Mesenchymal stem cell (in vitro differentiated cells and primary cell): ENCODE measurements around the gene PYDC2.
A peak's percentile ranks its signal among the peaks of the same experiment; 100 is the strongest.

Source experiments
- DNase-seq: peaks from one replicate; pipeline ENCODE4 v3.0.0-alpha.2; 2013
- H2AFZ ChIP-seq: one replicate; pipeline ENCODE4 v1.6.1; 2013; ENCODE audit warnings: low read depth, mild to moderate bottlenecking, control low read depth, inconsistent platforms, low read length, moderate library complexity
- H2AK5ac ChIP-seq: 2 replicates; pipeline ENCODE4 v1.6.1; 2013; ENCODE audit warnings: low read length, moderate library complexity, mild to moderate bottlenecking, inconsistent platforms; ENCODE audit not compliant: severe bottlenecking
- H2BK120ac ChIP-seq: one replicate; pipeline ENCODE4 v1.6.1; 2013; ENCODE audit warnings: low read depth, mild to moderate bottlenecking, inconsistent platforms, low read length, moderate library complexity
- H2BK12ac ChIP-seq, 2 experiments: one replicate each; pipeline ENCODE4 v1.6.1; 2013; ENCODE audit warnings: inconsistent platforms in 2 of 2, low read length in 2 of 2, mild to moderate bottlenecking in 2 of 2, moderate library complexity in 2 of 2, control low read depth in 1 of 2
- H2BK15ac ChIP-seq: one replicate; pipeline ENCODE4 v1.6.1; 2013; ENCODE audit warnings: mild to moderate bottlenecking, low read depth, inconsistent platforms; ENCODE audit not compliant: poor library complexity, severe bottlenecking
- H2BK5ac ChIP-seq: 2 replicates; pipeline ENCODE4 v1.6.1; 2013; ENCODE audit warnings: low read depth, mild to moderate bottlenecking, low read length, control low read depth, inconsistent platforms; ENCODE audit not compliant: poor library complexity, severe bottlenecking
- H3K14ac ChIP-seq, 2 experiments: one replicate each; pipeline ENCODE4 v1.6.1; 2013; ENCODE audit warnings: inconsistent platforms in 2 of 2, low read length in 2 of 2, control low read depth in 1 of 2, mild to moderate bottlenecking in 1 of 2, moderate library complexity in 1 of 2
- H3K18ac ChIP-seq, 2 experiments: one replicate each; pipeline ENCODE4 v1.6.1; 2013; ENCODE audit warnings: inconsistent platforms in 2 of 2, low read length in 2 of 2, control low read depth in 1 of 2, low read depth in 1 of 2, mild to moderate bottlenecking in 1 of 2
- H3K23ac ChIP-seq, 2 experiments: one replicate each; pipeline ENCODE4 v1.6.1; 2013; ENCODE audit warnings: inconsistent platforms in 2 of 2, low read length in 2 of 2, mild to moderate bottlenecking in 2 of 2, moderate library complexity in 2 of 2, control low read depth in 1 of 2
- H3K27ac ChIP-seq: 2 replicates; pipeline ENCODE4 v1.5.1; 2013; ENCODE audit warnings: mild to moderate bottlenecking, moderate library complexity, low read length, control low read depth, inconsistent platforms; ENCODE audit not compliant: poor library complexity, severe bottlenecking
- H3K27me3 ChIP-seq, 2 experiments: 2 replicates each; pipeline versions ENCODE4 v1.6.1 to v1.7.0; 2013; ENCODE audit warnings: low read length in 2 of 2, mild to moderate bottlenecking in 2 of 2, moderate library complexity in 2 of 2, control low read depth in 1 of 2, inconsistent platforms in 1 of 2; ENCODE audit not compliant: control insufficient read depth in 1 of 2, insufficient read depth in 1 of 2
- H3K36me3 ChIP-seq, 2 experiments: 2 replicates each; pipeline versions ENCODE4 v1.6.1 to v1.7.0; 2013; ENCODE audit warnings: low read length in 2 of 2, control low read depth in 1 of 2, inconsistent platforms in 1 of 2, low read depth in 1 of 2, mild to moderate bottlenecking in 1 of 2; ENCODE audit not compliant: insufficient read depth in 2 of 2, control insufficient read depth in 1 of 2
- H3K4ac ChIP-seq, 2 experiments: one replicate each; pipeline ENCODE4 v1.6.1; 2013; ENCODE audit warnings: inconsistent platforms in 2 of 2, low read length in 2 of 2, mild to moderate bottlenecking in 2 of 2, moderate library complexity in 2 of 2, control low read depth in 1 of 2, low read depth in 1 of 2
- H3K4me1 ChIP-seq: 2 replicates; pipeline ENCODE4 v1.6.1; 2013; ENCODE audit warnings: low read depth, low read length, control low read depth; ENCODE audit not compliant: control insufficient read depth, insufficient read depth
- H3K4me2 ChIP-seq: 2 replicates; pipeline ENCODE4 v1.6.1; 2013; ENCODE audit warnings: low read length, mild to moderate bottlenecking, inconsistent platforms; ENCODE audit not compliant: poor library complexity, severe bottlenecking
- H3K4me3 ChIP-seq, 2 experiments: 2 replicates each; pipeline versions ENCODE4 v1.5.1 to v1.7.0; 2013; ENCODE audit warnings: low read length in 2 of 2, mild to moderate bottlenecking in 2 of 2, control low read depth in 1 of 2, low read depth in 1 of 2; ENCODE audit not compliant: insufficient read depth in 1 of 2
- H3K79me1 ChIP-seq: replicated peaks from 2 replicates; pipeline ENCODE4 v1.6.1; 2013; ENCODE audit warnings: mild to moderate bottlenecking, control low read depth, low read length, inconsistent platforms; ENCODE audit not compliant: poor library complexity, severe bottlenecking
- H3K9ac ChIP-seq: 2 replicates; pipeline ENCODE4 v1.7.0; 2013; ENCODE audit warnings: mild to moderate bottlenecking, low read length, moderate library complexity
- H3K9me3 ChIP-seq: 2 replicates; pipeline ENCODE4 v1.7.0; 2013; ENCODE audit warnings: mild to moderate bottlenecking, low read length; ENCODE audit not compliant: control insufficient read depth
- H4K8ac ChIP-seq: one replicate; pipeline ENCODE4 v1.6.1; 2013; ENCODE audit warnings: inconsistent platforms, mild to moderate bottlenecking, low read length, moderate library complexity
- H4K91ac ChIP-seq: one replicate; pipeline ENCODE4 v1.6.1; 2013; ENCODE audit warnings: mild to moderate bottlenecking, low read length, inconsistent platforms
- WGBS: methylation state at CpG from one replicate; pipeline ENCODE4 v1.1.7; 2013; ENCODE audit warnings: mixed read lengths; 5-methylcytosine and 5-hydroxymethylcytosine counted together

Gene PYDC2

DNA sequence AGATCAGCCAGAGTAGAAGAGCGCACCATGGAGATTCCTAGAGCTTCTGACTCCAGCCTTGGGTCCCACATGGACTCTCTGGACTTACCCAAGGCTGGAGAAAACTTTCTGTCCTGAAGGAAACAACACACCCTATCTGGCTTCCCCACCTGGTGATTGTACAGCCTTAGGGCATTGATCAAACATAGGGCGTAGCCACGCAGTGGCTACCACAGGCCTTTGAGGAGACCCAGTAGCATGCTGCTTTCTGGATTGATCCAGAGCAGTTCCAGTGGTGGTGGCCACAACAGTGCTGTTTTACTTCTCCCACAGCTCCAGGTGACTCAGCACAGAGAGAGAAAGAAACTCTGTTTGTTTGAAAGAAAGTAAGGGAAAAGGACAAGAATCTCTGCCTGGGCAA, 23.5 kb downstream of the PYDC2 start:
- H2AFZ ChIP-seq = no peak overlapping the region
- no peaks in the 10 kb centered on the region for H3K27me3 ChIP-seq
- H4K91ac ChIP-seq = no peak overlapping the region
- no peak overlapping the region for H3K4ac ChIP-seq
- no peak overlapping the region for H3K9ac ChIP-seq
- no peak overlapping the region for H4K8ac ChIP-seq
- H3K4me1 ChIP-seq = no peaks in the 10 kb centered on the region
- H2BK5ac ChIP-seq = no peak overlapping the region
- H2BK12ac ChIP-seq = no peak overlapping the region
- no peak overlapping the region for H3K4me2 ChIP-seq
- H3K79me1 ChIP-seq = no peaks in the 10 kb centered on the region
- DNase-seq = no peak
- H3K14ac ChIP-seq = no peak overlapping the region
- H2AK5ac ChIP-seq = no peak overlapping the region
- H3K18ac ChIP-seq = no peak overlapping the region
- H2BK15ac ChIP-seq = no peak overlapping the region
- no peak overlapping the region for H2BK120ac ChIP-seq
- H3K9me3 ChIP-seq = peaks cover 4% of the 10 kb centered on the region
- H3K23ac ChIP-seq = no peak overlapping the region
- no peak overlapping the region for H3K27ac ChIP-seq
- WGBS = 94% methylated on average over 3 of the region's 3 CpGs
- H3K4me3 ChIP-seq = no peak overlapping the region
- H3K36me3 ChIP-seq = no peaks in the 10 kb centered on the region

DNA sequence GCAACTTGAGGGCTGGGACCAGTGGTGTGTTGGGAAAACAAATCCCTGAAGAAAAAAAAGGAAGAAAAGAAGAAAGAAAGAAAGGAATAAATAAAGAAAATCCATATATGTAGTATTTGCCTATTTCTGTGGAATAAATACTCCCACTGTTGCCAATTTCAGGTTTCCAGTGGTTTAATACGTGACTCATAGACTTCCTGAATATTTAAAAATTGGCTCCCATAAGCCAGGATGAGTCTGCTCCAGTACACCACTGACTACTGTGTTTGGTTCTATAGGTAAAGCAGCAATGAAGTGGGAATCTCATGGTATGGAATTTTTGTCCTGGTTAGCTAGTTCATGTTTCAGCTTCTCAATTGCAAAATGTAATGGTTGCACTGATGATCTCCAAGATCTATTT, 31.6 kb downstream of the PYDC2 start:
- no peak overlapping the region for H3K4ac ChIP-seq
- no peak overlapping the region for H2AFZ ChIP-seq
- H3K4me3 ChIP-seq = no peak overlapping the region
- no peak overlapping the region for H3K27ac ChIP-seq
- H3K14ac ChIP-seq = no peak overlapping the region
- H2BK12ac ChIP-seq = no peak overlapping the region
- H3K36me3 ChIP-seq = no peaks in the 10 kb centered on the region
- no peaks in the 10 kb centered on the region for H3K27me3 ChIP-seq
- no peaks in the 10 kb centered on the region for H3K9me3 ChIP-seq
- no peak for DNase-seq
- H2BK5ac ChIP-seq = no peak overlapping the region
- no peak overlapping the region for H3K9ac ChIP-seq
- no peaks in the 10 kb centered on the region for H3K79me1 ChIP-seq
- no peak overlapping the region for H3K18ac ChIP-seq
- whole genome bisulfite sequencing = 57% methylated on average over 1 of the region's 1 CpG
- H2BK120ac ChIP-seq = no peak overlapping the region
- H4K91ac ChIP-seq = no peak overlapping the region
- H2BK15ac ChIP-seq = no peak overlapping the region
- H3K4me1 ChIP-seq = no peaks in the 10 kb centered on the region
- no peak overlapping the region for H3K23ac ChIP-seq
- H4K8ac ChIP-seq = no peak overlapping the region
- no peak overlapping the region for H3K4me2 ChIP-seq
- H2AK5ac ChIP-seq = no peak overlapping the region

DNA sequence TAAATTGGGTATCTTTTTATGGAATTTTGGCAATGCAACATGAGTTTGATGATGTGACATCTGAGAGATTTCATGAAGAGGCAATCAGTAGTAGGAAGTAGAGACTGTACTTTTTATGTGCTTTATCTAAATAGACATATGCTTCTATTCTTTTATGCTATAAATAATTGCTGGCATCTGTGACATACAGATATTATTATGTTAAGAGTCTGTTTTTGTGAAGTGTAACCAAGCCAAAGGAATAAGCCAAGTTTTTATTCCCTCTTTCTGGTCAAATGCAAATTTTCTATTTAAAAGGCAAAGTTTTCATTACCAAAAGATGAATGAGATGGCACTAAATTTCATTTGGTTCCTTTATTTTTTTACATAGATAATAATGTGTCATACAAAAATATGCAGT, 32.4 kb downstream of the PYDC2 start:
- H3K14ac ChIP-seq = no peak overlapping the region
- no peaks in the 10 kb centered on the region for H3K36me3 ChIP-seq
- H2BK120ac ChIP-seq = no peak overlapping the region
- H3K4me1 ChIP-seq = no peaks in the 10 kb centered on the region
- no peak overlapping the region for H2BK15ac ChIP-seq
- H3K18ac ChIP-seq = no peak overlapping the region
- no peak for DNase-seq
- H3K23ac ChIP-seq = no peak overlapping the region
- no peaks in the 10 kb centered on the region for H3K79me1 ChIP-seq
- no peak overlapping the region for H4K8ac ChIP-seq
- no peak overlapping the region for H4K91ac ChIP-seq
- H3K27me3 ChIP-seq = no peaks in the 10 kb centered on the region
- H3K4me3 ChIP-seq = no peak overlapping the region
- no peak overlapping the region for H2BK12ac ChIP-seq
- H3K27ac ChIP-seq = no peak overlapping the region
- no peak overlapping the region for H3K9ac ChIP-seq
- H3K4ac ChIP-seq = no peak overlapping the region
- no peak overlapping the region for H2BK5ac ChIP-seq
- no peaks in the 10 kb centered on the region for H3K9me3 ChIP-seq
- H2AK5ac ChIP-seq = no peak overlapping the region
- H3K4me2 ChIP-seq = no peak overlapping the region
- no peak overlapping the region for H2AFZ ChIP-seq

DNA sequence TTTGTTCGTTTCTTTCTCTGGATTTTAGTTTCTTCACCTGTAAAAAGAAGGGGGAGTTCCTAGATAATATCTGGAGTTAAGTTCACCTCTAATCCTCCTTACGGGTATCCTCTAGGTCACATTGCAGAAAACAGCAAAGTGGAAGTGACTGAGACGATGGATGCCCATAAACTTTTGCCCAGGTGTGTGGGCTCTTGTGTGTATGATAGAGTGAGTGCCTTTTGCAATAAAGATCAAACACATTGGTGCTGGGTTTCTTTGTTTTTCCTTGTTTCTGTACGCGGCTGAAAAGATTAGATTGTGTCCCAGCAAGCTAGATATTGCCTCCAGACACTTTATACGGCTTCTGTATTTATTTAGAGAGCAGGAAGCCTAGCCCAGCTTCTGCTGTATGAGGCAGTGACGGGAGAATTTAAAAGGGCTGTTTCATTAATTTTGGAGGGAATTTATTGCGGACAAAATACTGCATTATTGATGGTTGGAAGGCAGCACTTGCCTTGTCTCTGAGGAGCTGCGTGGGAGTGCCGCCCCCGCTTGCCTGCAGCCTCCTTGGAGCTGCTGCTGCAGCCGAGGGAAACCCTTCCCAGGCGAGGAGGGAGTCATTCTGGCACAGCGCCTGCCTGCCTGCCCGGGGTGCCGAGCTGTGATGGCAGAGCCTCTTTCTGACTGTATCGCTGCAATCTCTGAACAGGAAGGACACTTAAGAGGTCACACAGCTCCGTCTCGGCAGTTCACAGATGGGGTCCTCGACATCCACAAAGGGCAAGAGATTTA, 38.5 kb downstream of the PYDC2 start:
- DNase-seq = no peak
- H3K4me1 ChIP-seq = peaks cover 3% of the 10 kb centered on the region
- H3K14ac ChIP-seq = no peak overlapping the region
- no peak overlapping the region for H2AK5ac ChIP-seq
- H3K9ac ChIP-seq = peak overlapping the region; percentile 66
- H3K36me3 ChIP-seq = no peaks in the 10 kb centered on the region
- no peak overlapping the region for H3K27ac ChIP-seq
- H3K23ac ChIP-seq = no peak overlapping the region
- no peak overlapping the region for H3K4ac ChIP-seq
- H2BK15ac ChIP-seq = no peak overlapping the region
- WGBS = 77% methylated on average over 20 of the region's 20 CpGs
- peak overlapping the region in 1 of 2 experiments; percentile 65 for H3K4me3 ChIP-seq
- H3K9me3 ChIP-seq = no peaks in the 10 kb centered on the region
- no peaks in the 10 kb centered on the region for H3K79me1 ChIP-seq
- no peak overlapping the region for H4K8ac ChIP-seq
- H3K4me2 ChIP-seq = no peak overlapping the region
- H2AFZ ChIP-seq = no peak overlapping the region
- H2BK120ac ChIP-seq = no peak overlapping the region
- H2BK12ac ChIP-seq = no peak overlapping the region
- H4K91ac ChIP-seq = no peak overlapping the region
- H3K27me3 ChIP-seq = no peaks in the 10 kb centered on the region
- no peak overlapping the region for H2BK5ac ChIP-seq
- H3K18ac ChIP-seq = no peak overlapping the region
